ENCODE results near the gene HHIP. TPM values are rescaled to one million over a fixed set of nuclear protein-coding genes. Genes with fewer than 3 reads are reported as not detected.

Gene HHIP
- total RNA-seq, 1 experiment from 2014 or later: 0.05 TPM

DNA sequence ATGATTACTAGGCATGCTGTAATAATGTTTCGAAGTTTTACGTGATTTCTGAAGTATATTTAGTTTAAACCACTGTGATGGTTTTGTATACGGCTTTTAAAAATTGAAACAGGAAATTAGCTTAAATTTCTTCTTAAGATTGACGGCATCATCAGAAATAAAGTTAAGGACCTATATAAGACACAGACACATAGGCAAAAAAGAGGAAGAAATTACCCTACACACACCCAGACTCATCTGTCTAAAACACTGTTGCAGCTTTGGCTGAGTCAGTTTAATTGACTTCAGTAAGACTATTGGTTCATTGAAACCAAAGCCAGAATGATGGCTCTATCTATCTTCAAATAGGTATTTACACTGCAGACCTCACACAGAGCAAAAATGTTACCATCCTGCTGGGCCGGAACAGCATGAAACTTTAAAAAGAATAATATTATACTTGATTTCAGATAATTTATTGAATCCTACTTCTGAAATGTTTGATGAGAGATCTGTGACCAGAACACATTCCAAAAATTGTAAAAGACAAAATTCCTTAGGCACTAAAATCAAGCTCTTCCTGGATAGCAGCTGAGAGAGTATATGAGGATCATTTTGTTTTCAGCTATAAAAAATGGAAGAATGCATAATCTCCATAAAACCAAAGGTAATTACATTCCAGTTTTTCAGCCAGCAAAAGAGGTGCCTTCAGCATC, 4.5 kb downstream of the HHIP start:
- no peak for DNase-seq (ENCODE audit: low read depth, low spot score)
- in situ Hi-C loops (cut with HindIII; ENCODE audit: low pct_unique_long_range_greater_than_20kb, low sequenced_read_pairs): no loop called here

DNA sequence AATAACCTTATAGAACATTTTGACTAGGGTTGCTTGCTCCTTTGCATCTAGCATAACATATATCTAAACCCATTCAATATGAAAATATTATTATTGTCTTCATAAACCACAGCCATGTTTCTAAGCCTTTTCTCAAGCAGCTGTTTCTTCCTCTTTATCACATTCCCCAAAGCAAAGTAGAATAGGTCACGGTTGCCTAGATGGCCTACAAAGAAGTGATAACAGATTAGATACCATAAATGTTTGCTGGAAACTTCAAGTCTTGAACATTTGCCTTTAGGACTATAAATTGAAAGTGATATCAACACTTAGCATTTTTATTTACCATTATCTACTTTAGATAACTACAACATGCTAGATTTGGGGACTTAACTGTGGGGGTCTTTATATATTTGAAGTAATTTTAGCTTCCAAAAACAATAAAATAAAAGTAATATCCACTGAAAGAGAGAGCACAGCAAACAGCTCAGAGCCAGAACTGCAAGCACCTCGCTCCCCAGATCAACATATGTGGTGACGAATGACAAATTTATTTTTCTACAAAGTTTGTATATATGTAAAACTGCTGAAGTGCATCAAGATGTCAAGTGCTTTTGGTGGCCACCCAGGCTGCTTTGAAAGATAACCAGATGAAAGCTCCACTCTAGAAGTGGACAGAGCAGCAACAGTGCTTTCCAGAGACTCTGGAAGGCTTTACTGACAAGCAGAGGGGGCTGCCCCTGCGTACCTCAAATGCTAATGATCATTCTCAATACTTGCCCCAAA, 8.0 kb downstream of the HHIP start:
- in situ Hi-C loops (cut with HindIII; ENCODE audit: low pct_unique_long_range_greater_than_20kb, low sequenced_read_pairs): no loop called here
- DNase-seq (ENCODE audit: low read depth, low spot score): no peak

DNA sequence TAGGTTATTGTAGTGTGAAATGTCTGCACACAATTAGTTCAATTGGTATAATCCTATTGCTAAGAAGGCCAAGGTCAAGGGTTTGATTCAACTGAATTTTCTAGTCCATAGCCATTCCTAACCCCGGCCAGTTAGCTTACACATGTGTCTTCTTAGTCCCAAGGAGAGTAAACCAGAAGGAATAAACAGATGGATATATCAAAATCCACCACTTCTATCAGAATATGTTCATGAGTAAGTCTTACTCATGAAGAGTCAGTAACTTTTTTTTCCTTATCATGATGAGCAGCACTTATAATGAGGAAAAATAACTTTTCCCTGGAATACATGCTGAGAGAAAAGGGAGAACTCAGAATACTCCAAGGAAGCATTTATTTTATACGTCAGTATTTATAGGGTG, 9.5 kb downstream of the HHIP start:
- in situ Hi-C loops (cut with HindIII; ENCODE audit: low pct_unique_long_range_greater_than_20kb, low sequenced_read_pairs): no loop called here

DNA sequence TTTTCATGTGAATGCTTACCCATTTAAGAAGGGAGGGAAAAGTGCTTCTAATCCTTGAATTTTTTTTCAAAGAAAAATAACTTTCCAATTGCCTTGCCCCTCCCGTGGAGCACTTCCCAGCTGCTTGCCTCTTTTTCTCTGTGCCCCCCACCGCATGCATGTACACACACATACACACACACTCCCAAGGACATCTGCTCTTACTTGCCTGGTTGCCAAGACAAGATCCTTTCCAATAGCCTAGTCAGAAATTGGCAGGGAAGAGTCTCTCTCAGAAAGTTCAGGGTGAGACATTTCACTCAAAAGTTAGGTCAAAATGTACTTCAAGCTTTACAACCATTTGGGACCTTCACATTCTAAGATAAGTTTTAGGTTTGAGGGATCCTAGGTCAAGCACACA, 10.9 kb downstream of the HHIP start:
- no peak for DNase-seq (ENCODE audit: low read depth, low spot score)
- in situ Hi-C loops (cut with HindIII; ENCODE audit: low pct_unique_long_range_greater_than_20kb, low sequenced_read_pairs): no loop called here

More for the DNA sequence above, 9.5 kb downstream of the HHIP start:
- no peak for DNase-seq (ENCODE audit: low read depth, low spot score)

DNA sequence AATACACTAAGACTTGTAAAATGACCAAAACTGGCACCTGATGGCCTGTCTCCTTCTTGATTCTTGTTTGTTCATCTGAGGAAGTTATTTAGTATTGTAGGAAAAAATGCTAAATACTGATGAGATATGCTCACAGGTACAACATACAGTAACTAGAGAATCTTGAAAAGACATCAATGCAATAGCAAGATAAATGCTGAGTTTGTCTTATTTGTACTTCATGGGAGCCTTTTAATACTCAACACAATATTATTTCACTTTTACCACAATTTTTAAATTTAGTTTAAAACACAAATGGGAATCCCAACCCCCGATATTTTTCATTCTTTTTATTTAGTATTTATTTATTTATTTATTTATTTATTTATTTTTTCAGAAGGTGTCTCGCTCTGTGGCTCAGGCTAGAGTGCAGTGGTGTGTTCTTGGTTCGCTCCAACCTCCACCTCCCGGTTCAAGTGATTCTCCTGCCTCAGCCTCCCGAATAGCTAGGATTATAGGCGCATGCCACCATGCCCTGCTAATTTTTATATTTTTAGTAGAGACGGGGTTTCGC, 12.1 kb downstream of the HHIP start:
- DNase-seq (ENCODE audit: low read depth, low spot score): no peak
- in situ Hi-C loops (cut with HindIII; ENCODE audit: low pct_unique_long_range_greater_than_20kb, low sequenced_read_pairs): no loop called here

DNA sequence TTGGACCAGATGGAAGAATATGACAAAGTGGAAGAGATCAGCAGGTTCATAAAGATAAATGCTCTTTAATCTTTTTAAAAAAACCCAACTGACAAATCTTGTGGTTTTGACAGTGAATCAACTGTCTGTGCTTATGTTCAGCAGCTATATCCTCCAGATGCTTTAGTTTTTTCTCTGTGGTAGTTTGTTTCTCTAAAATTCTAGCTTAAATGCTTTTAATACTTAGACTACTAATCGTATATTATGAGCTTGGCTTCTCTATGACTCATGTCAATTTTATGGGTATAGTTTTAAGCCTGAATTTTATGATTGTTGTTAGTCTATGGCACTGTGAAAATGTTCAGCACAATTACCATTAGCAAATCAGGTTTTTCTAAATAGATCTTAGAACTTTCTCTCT, 12.9 kb downstream of the HHIP start:
- in situ Hi-C loops (cut with HindIII; ENCODE audit: low pct_unique_long_range_greater_than_20kb, low sequenced_read_pairs): no loop called here
- no peak for DNase-seq (ENCODE audit: low read depth, low spot score)

DNA sequence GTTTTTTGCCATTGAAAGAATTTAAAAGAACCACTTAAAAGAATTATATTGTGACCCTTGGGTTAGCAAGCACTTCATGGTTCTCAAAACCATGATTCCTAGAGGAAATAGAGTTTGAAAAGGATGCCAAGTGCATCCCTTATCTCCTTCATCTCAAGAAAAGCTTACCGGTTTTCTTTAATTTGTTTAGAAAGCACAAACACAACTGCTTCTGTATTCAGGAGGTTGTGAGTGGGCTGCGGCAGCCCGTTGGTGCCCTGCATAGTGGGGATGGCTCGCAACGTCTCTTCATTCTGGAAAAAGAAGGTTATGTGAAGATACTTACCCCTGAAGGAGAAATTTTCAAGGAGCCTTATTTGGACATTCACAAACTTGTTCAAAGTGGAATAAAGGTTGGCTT, 13.5 kb downstream of the HHIP start:
- in situ Hi-C loops (cut with HindIII; ENCODE audit: low pct_unique_long_range_greater_than_20kb, low sequenced_read_pairs): no loop called here
- DNase-seq (ENCODE audit: low read depth, low spot score): no peak

DNA sequence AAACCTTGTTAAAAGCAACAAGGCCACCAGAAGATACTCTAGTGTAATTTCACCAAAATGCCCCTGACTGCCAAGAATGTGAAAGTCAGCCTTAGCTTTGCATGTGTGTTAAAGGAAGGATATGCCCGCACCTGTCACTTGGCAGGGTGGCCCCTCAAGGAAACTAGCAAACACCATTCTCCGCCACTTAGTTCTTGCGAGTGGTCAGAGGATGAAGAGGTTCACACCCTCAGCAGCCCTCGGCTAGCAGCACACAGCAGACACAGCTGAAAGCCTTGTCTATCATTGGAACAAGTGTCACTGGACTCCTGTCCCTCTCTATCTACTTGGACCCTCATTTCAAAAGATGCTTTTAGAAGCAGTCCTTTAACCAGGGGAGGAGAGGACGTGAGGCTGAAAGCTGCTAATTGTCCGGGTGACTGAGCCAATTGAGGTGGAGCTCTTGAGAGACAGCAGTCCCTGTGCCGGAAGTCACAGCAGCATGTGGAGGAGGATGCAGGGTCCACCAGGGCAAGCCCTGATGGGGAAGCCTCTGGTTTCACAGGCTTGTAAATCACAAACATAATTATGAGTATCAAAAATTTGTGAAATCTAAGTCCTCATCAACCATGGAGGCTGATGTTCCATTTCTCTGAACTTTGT, 18.0 kb downstream of the HHIP start:
- in situ Hi-C loops (cut with HindIII; ENCODE audit: low pct_unique_long_range_greater_than_20kb, low sequenced_read_pairs): no loop called here
- DNase-seq (ENCODE audit: low read depth, low spot score): no peak

DNA sequence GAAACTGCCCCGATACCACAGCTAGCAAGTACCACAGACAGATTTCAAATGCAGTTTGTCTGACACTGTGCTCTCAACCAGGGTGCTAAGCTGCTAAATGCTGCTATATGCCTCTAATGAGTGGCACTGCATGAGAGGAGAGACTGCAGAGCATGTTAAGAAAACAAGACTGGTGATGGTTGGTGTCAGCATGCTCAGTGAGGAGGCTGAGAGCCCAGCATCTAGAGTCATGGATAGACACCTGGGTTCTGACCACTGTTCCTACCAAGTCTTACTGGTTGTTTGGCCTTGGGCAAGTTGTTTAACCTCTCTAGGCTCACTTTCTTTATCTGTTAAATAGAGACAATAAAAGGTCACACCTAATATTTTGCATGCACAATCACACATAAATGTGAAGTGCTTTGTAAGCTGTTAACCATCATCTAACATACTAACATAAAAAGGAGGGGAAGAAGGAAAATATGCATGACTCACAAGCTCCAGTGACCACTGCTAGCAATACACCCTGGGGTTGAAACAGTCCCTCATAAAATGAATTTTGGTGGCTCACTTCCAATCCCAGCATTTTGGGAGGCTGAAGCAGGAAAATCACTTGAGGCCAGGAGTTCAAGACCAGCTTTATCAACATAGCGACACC, 20.7 kb downstream of the HHIP start:
- in situ Hi-C loops (cut with HindIII; ENCODE audit: low pct_unique_long_range_greater_than_20kb, low sequenced_read_pairs): no loop called here
- no peak for DNase-seq (ENCODE audit: low read depth, low spot score)

DNA sequence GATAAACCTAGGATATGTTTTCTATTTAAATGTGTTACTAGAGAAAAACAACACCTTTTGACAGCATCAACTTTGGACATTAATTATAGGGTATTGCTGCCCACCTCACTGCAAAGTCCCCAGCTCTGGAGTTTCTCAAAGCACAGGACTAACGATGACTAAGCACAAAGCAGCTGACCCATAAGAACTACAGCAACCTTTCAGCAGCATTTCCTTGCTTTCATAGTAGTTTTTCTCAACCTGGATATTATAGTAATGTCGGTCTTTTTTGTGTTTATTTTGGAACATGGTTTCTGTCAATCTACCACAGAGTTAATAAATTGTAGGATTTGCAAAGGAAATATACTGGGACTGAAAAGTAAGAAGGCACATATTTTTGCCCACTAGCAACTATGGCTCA, 21.5 kb downstream of the HHIP start:
- DNase-seq (ENCODE audit: low read depth, low spot score): no peak
- in situ Hi-C loops (cut with HindIII; ENCODE audit: low pct_unique_long_range_greater_than_20kb, low sequenced_read_pairs): no loop called here

DNA sequence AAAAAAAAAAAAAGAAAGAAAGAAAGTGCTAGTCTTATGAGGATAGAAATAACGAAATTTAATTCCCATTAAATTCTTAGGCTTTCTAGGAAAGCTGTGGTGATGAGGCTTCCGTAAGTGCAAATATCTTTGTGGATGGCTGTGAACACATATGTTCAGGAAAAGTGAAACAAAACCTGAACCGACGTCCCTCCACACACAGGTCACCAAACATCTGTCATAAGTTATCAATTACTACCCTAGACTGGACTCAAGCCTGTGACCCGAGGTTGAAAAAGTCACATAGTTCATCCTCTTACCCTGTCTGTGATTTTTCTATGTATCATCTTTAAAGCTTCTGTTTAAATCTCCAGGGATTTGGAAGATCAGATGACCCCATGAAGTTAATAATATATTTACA, 24.8 kb downstream of the HHIP start:
- DNase-seq (ENCODE audit: low read depth, low spot score): no peak
- in situ Hi-C loops (cut with HindIII; ENCODE audit: low pct_unique_long_range_greater_than_20kb, low sequenced_read_pairs): no loop called here

DNA sequence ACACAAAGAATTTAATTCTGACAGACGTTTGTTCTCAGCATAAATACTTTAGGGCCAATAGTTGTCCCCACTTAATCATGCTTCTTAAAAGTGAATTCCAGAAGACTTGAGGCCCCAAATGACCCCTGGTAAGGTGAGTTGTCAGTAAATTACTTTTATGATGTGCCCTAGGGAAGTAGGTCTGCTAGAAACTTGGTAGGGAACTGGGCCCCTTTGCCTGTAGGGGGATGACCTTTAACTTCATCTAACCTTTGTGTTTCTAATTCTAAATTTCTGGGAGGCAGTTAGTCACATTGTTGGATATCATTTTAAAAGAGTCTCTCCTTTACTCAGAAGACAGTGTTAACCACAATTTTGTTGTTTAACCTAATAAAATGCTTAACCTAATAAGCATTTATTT, 28.8 kb downstream of the HHIP start:
- in situ Hi-C loops (cut with HindIII; ENCODE audit: low pct_unique_long_range_greater_than_20kb, low sequenced_read_pairs): no loop called here
- DNase-seq (ENCODE audit: low read depth, low spot score): no peak

DNA sequence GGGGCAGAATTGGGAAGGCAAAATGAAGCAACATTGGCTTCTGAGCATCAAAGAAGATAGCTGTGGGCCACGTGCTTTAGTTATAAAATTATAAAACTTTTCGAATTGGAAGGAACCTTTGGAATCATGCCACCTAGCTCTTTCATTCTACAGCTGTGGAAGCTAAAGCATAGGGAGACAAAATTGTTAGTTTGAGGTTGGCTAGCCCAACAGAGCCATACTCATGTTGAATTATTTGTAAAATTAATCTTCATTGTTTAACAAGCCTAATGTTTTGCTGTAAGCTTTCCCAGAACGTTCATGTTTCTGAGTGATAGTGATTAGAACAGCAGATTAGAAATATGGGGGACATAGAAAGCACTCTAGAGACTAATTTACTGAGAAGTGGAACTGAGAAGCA, 35.9 kb downstream of the HHIP start:
- in situ Hi-C loops (cut with HindIII; ENCODE audit: low pct_unique_long_range_greater_than_20kb, low sequenced_read_pairs): no loop called here
- no peak for DNase-seq (ENCODE audit: low read depth, low spot score)

DNA sequence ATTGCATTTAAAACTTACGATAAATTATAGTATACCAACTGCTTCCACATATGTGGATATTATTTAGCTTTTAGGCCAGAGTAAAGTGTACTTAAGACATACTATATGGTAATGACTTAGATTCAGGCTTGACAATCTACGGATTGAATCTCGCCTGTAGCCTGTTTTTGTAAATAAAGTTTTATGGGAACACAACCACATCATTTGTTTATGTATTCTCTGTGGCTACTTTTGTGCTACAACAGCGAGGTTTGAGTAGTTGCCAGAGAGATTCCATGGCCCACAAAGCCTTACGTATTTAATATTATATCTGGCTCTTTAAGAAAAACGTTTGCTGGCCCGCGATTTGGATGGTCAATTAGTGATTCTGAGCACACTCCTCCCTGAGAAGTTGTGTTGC, 37.6 kb downstream of the HHIP start:
- in situ Hi-C loops (cut with HindIII; ENCODE audit: low pct_unique_long_range_greater_than_20kb, low sequenced_read_pairs): no loop called here
- DNase-seq (ENCODE audit: low read depth, low spot score): no peak

DNA sequence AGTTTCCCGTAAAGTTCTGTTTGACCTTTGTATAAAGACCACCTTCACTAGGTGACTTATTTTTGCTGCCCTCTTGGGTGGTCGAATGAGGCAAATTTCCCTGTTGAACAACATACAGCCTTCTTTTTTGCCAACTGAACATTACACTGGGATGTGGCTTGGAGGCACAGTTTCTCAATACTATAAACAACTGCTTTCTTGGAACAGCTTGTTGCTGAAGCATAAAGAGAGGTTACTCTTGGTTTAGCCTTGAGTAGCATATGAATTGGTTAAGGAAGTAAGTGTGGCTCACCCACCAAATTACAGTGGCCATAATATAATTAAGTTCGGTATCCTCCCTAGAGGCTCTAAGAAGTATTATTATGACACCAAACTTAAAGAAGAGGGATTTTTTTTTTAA, 40.0 kb downstream of the HHIP start:
- in situ Hi-C loops (cut with HindIII; ENCODE audit: low pct_unique_long_range_greater_than_20kb, low sequenced_read_pairs): no loop called here
- DNase-seq (ENCODE audit: low read depth, low spot score): no peak

DNA sequence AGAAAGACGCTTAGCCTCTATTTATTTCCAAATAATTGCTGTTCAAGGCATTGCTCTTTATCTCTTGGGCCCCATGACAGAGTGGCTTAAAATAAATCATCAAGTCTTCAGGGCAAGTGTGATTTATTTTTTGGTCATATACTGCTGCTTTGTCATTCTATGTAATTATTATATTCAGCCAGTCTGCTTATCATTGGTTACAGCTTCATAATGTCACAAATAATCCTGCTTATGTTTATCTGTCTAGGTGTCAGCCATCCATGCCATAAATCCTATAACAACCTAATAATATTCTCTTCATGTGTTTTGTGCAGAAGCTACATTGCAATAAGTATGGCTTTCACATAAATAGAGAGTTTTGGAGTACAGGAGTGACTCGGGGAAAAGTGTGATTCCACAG, 41.0 kb downstream of the HHIP start:
- DNase-seq (ENCODE audit: low read depth, low spot score): no peak
- in situ Hi-C loops (cut with HindIII; ENCODE audit: low pct_unique_long_range_greater_than_20kb, low sequenced_read_pairs): no loop called here

DNA sequence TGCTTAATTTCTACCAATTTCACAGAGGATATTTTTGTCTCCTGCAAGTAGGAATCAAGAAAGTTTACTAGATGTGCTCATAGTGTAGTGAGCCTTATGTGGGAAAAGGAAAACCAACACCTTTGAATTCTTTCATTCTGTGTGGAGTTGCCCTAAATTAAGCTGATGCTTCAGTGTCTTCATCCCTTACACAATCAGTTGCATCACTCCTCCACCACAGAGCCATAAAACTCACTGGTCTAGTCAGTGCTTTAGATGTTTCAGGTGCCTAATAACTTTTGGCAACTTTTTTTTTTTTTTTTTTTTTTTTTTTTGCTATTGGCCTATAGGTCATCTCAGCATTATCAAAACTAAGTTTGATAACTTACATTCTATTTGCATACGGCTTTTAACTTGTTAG, 41.5 kb downstream of the HHIP start:
- in situ Hi-C loops (cut with HindIII; ENCODE audit: low pct_unique_long_range_greater_than_20kb, low sequenced_read_pairs): no loop called here
- no peak for DNase-seq (ENCODE audit: low read depth, low spot score)

DNA sequence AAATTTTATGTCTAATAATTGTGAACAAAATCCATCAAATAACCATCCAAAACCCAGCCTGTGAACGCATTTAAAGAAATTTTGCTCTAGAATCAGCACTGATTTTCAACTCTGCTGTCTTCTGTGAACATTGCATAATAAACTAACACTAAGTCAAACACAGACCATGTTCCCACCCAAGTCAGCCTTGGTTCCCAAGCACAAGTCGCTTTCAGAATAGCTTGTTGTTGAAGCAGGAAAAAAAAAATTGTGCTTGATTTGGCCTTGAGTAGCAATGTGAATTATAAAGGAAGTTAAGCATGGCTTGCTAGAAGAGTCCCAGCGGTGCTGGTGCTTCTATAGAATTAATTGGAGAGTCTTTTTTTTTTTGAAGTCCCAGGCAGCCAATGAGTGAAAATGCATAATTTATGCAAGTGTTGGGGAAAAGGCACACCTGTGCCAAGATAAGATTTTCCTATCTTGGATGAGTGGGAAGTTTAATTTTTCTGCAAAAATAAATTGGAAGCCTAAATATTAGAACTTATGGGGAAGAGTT, 42.1 kb downstream of the HHIP start:
- no peak for DNase-seq (ENCODE audit: low read depth, low spot score)
- in situ Hi-C loops (cut with HindIII; ENCODE audit: low pct_unique_long_range_greater_than_20kb, low sequenced_read_pairs): no loop called here

All from SK-MEL-5 (cell line).